Mucosa of rectum (tissue), 2 donors: ENCODE results near the gene CYP4A22.

ENCODE experiments used
- H3K27ac ChIP-seq, 2 donors: one replicate each; pipeline ENCODE4 v1.7.0; 2013; ENCODE audit warnings: inconsistent platforms in 2 of 2, low read depth in 2 of 2, low read length in 2 of 2
- H3K27me3 ChIP-seq, 2 donors: one replicate each; pipeline ENCODE4 v1.7.0; 2013; ENCODE audit warnings: low read length in 2 of 2; ENCODE audit not compliant: control insufficient read depth in 2 of 2, insufficient read depth in 2 of 2
- H3K36me3 ChIP-seq, 2 donors: one replicate each; pipeline ENCODE4 v1.7.0; 2013; ENCODE audit warnings: low read length in 2 of 2; ENCODE audit not compliant: control insufficient read depth in 2 of 2, insufficient read depth in 2 of 2
- H3K4me1 ChIP-seq, 2 donors: one replicate each; pipeline ENCODE4 v1.7.0; 2013; ENCODE audit warnings: low read length in 2 of 2, mild to moderate bottlenecking in 1 of 2; ENCODE audit not compliant: control insufficient read depth in 2 of 2, insufficient read depth in 2 of 2
- H3K4me3 ChIP-seq, 2 donors: one replicate each; pipeline ENCODE4 v1.7.0; 2013; ENCODE audit warnings: low read length in 2 of 2
- H3K9ac ChIP-seq, 2 donors: one replicate each; pipeline ENCODE4 v1.7.0; 2013; ENCODE audit warnings: low read length in 2 of 2, low read depth in 1 of 2, mild to moderate bottlenecking in 1 of 2
- H3K9me3 ChIP-seq, 2 donors: one replicate each; pipeline ENCODE4 v1.7.0; 2013; ENCODE audit warnings: low read length in 2 of 2; ENCODE audit not compliant: control insufficient read depth in 2 of 2
- donor health status: healthy.
- donor health status: Normal muscosa, but diverticular disease.

The CYP4A22 gene

DNA sequence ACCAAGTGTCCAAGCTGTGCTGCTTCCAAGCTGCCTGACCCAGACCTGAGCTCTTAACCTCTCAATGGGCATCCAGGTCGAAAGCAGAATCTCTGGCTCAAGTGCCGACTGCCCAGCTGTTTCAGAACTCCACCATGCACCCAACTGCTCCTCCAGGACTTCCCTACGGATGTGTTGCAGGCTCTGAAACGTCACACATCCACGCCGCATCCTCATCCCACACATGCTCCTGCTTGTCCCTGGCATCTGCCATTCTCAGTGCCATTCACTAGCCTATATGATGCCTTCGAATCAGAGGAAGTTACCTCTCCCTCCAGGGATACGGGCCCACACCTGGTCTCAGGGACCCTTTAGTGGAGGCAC lies 41.4 kb downstream of the CYP4A22 start:
- H3K27me3 ChIP-seq = no peaks in the 10 kb centered on the region
- no peak overlapping the region for H3K9ac ChIP-seq
- H3K4me1 ChIP-seq = peaks cover 8 to 13% of the 10 kb centered on the region in 2 donors
- peak overlapping the region in 1 of 2 donors; percentile 78 for H3K4me3 ChIP-seq
- H3K27ac ChIP-seq = no peak overlapping the region
- H3K36me3 ChIP-seq = no peaks in the 10 kb centered on the region
- no peaks in the 10 kb centered on the region for H3K9me3 ChIP-seq

GRCh38 chr1:47179017-47179987 lies 42.1 kb downstream of the CYP4A22 start:
- Histone ChIP-seq H3K4me3 (peak overlapping the region; percentile 69 to 78), H3K27me3 (no peaks in the 10 kb centered on the region), H3K27ac (peak overlapping the region; percentile 74 to 77), H3K36me3 (no peaks in the 10 kb centered on the region), H3K9me3 (no peaks in the 10 kb centered on the region), H3K4me1 (peaks cover 8 to 13% of the 10 kb centered on the region in 2 donors), H3K9ac (peak overlapping the region; percentile 55 to 61)

GRCh38 chr1:47179988-47180563 lies 42.8 kb downstream of the CYP4A22 start:
- Histone ChIP-seq H3K36me3 (no peaks in the 10 kb centered on the region), H3K4me1 (peaks cover 8 to 13% of the 10 kb centered on the region in 2 donors), H3K9ac (no peak overlapping the region), H3K27me3 (no peaks in the 10 kb centered on the region), H3K27ac (peak overlapping the region; percentile 74 to 77), H3K9me3 (no peaks in the 10 kb centered on the region), H3K4me3 (peak overlapping the region in 1 of 2 donors; percentile 78)

DNA sequence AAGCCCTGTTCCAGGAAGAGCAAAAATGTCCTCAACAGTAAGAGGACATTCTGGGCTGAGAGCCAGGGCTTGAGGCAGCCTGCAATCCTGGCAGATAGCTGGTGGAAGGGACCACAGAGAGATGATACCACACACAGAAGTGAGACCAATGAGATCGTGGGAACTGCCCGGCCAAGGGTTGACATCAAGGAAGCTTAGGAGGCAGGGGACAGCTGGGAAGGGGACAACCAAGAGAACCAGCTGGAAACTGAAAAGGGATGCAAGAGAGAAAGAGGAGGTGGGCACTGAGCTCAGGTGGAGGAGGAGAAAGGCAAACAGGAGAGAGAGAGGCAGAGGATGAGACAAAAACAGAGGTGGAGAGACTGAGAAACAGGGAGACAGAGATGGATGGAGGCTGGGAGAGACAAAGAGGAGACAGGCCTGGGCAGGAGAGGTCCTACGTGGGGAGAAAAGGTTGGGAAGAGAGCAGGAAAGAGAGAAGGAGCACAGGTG lies 43.4 kb downstream of the CYP4A22 start:
- Histone ChIP-seq H3K9ac (no peak overlapping the region), H3K36me3 (no peaks in the 10 kb centered on the region)

DNA sequence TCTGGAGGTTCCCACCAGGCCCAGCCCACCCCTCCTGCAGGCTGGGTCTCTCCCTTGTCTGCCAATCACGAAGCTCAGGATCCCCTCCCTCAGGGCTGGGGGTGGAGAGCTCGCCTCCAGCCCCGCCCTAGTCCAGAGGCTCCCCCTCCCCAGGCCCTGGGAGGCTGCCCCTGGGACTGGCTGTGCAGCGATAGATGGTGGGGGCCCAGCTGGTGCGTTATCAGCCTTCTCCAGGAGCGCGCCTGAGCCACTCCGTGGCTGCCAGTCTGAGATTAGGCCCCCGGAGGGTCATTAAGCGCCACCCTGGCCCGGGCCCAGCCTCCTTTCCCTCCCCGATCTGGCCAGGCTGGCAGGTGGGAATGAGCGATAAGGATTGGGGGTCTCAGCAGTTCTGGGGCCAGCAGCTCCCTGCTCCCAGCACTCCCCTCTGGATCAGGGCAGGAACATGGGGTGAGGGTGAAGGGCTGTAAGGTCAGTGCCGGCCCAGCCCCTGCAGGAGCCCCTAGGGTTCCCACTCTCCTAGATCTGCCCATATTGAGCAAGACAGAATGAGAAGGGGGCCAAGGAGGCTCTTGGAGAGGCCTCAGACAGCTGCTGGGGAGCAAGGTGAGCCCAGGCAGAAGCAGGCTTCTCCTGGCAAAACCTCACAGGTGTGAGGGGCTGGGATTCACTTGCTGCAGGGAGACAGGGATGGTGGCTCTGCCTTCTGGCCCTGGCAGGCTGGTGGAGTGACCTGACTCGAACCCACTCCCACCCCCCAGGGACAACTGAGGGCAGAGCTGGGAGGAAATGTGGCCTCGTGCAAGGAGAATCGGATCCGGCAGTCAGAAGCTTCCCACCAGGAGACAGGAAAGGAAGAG lies 44.1 kb downstream of the CYP4A22 start:
- Histone ChIP-seq H3K9me3 (no peaks in the 10 kb centered on the region), H3K4me3 (no peak overlapping the region), H3K9ac (no peak overlapping the region), H3K4me1 (peaks cover 8 to 13% of the 10 kb centered on the region in 2 donors), H3K27me3 (no peaks in the 10 kb centered on the region), H3K27ac (no peak overlapping the region), H3K36me3 (no peaks in the 10 kb centered on the region)

More for the DNA sequence above, 43.4 kb downstream of the CYP4A22 start:
- H3K9me3 ChIP-seq = no peaks in the 10 kb centered on the region
- peaks cover 8 to 13% of the 10 kb centered on the region in 2 donors for H3K4me1 ChIP-seq
- no peaks in the 10 kb centered on the region for H3K27me3 ChIP-seq
- H3K4me3 ChIP-seq = no peak overlapping the region
- no peak overlapping the region for H3K27ac ChIP-seq

- Histone ChIP-seq H3K27me3 (no peaks in the 10 kb centered on the region), H3K4me1 (peaks cover 8 to 13% of the 10 kb centered on the region in 2 donors), H3K9me3 (no peaks in the 10 kb centered on the region), H3K27ac (no peak overlapping the region), H3K9ac (no peak overlapping the region), H3K4me3 (no peak overlapping the region), H3K36me3 (no peaks in the 10 kb centered on the region)
Observed at GRCh38 chr1:47181955-47182675, 44.9 kb downstream of the CYP4A22 start.

DNA sequence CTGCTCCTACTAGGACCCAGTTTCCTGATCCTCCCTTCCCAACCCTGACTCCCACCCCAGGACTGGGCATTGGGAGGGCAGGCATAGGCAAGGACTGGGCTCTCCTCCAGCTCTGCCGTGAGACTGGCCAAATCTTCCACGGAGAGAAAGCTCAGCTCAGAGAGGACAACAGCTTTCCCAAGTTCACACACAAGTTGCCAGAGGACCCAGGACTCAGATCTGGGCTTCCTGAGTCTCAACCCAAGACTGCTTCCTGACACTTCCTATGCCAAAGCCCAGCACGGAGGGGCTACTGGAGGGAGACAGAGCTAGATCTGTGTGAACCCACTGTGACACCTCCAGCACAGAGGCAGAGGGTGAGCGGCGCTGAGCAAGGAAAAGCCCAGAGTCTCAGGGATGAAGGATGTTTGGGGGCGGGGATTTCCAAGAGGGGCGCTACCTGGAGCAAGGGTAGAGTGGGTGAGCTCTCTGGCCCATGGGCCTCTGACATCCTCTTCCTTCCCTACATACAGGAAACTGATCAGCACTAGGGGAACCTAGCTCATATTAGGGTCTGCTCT lies 45.5 kb downstream of the CYP4A22 start:
- Histone ChIP-seq H3K9ac (no peak overlapping the region), H3K27me3 (no peaks in the 10 kb centered on the region), H3K4me1 (peaks cover 8 to 18% of the 10 kb centered on the region in 2 donors), H3K27ac (no peak overlapping the region), H3K36me3 (no peaks in the 10 kb centered on the region), H3K4me3 (no peak overlapping the region), H3K9me3 (no peaks in the 10 kb centered on the region)

- Histone ChIP-seq H3K27ac (no peak overlapping the region), H3K9ac (no peak overlapping the region), H3K27me3 (no peaks in the 10 kb centered on the region), H3K36me3 (no peaks in the 10 kb centered on the region), H3K4me3 (no peak overlapping the region), H3K4me1 (peaks cover 9 to 23% of the 10 kb centered on the region in 2 donors), H3K9me3 (no peaks in the 10 kb centered on the region)
Observed at GRCh38 chr1:47183308-47184089, 46.3 kb downstream of the CYP4A22 start.
